ENCODE data around the gene MAP3K3. TPM values are rescaled to one million over a fixed set of nuclear protein-coding genes. Genes with fewer than 3 reads are reported as not detected.
A peak's percentile ranks its signal among the peaks of the same experiment; 100 is the strongest.

Gene MAP3K3
- total RNA-seq, 2 donors from 2014 or later = 13.4 to 15.5 TPM

GRCh38 chr17:63622574-63623390 is 565 bp downstream of the MAP3K3 start:
- H3K27me3 ChIP-seq = no peaks in the 10 kb centered on the region
- H3K27ac ChIP-seq = peak overlapping the region; percentile 70
- DNase-seq = peak; percentile 76
- peaks cover 10% of the 10 kb centered on the region for H3K4me1 ChIP-seq
- TF ChIP-seq CTCF (IDR thresholded peaks at IDR 0.05) = no peak
- peak overlapping the region; percentile 57 to 88 for H3K9ac ChIP-seq (ENCODE audit: low read depth in 2 of 2, low read length in 2 of 2)
- no peaks in the 10 kb centered on the region for H3K9me3 ChIP-seq
- H3K36me3 ChIP-seq = no peaks in the 10 kb centered on the region
- H3K4me3 ChIP-seq = peak overlapping the region; percentile 91
- intact Hi-C loops (cut with DNase I) = loop anchor here (10.0 kb wide), 1 partner anchor 212 kb away; no protein-coding TSS in a partner anchor

GRCh38 chr17:63623786-63624530 is 1.7 kb downstream of the MAP3K3 start:
- Histone ChIP-seq H3K27me3 (no peaks in the 10 kb centered on the region), H3K9ac (ENCODE audit: low read depth in 2 of 2, low read length in 2 of 2) (peak overlapping the region in 1 of 2 donors; percentile 88), H3K36me3 (no peaks in the 10 kb centered on the region), H3K9me3 (no peaks in the 10 kb centered on the region), H3K27ac (peak overlapping the region; percentile 70), H3K4me3 (peak overlapping the region; percentile 91), H3K4me1 (peaks cover 10% of the 10 kb centered on the region)
- intact Hi-C loops (cut with DNase I) = loop anchor here (10.0 kb wide), 1 partner anchor 211 kb away; no protein-coding TSS in a partner anchor
- DNase-seq = no peak
- TF ChIP-seq CTCF (IDR thresholded peaks at IDR 0.05) = no peak

- Histone ChIP-seq H3K4me1 (peaks cover 10% of the 10 kb centered on the region), H3K27me3 (no peaks in the 10 kb centered on the region), H3K27ac (no peak overlapping the region), H3K9ac (ENCODE audit: low read depth in 2 of 2, low read length in 2 of 2) (peak overlapping the region in 1 of 2 donors; percentile 19), H3K4me3 (no peak overlapping the region), H3K9me3 (no peaks in the 10 kb centered on the region), H3K36me3 (no peaks in the 10 kb centered on the region)
- TF ChIP-seq CTCF (IDR thresholded peaks at IDR 0.05) = no peak
- no peak for DNase-seq
- intact Hi-C loops (cut with DNase I) = loop anchor here (10.0 kb wide), 1 partner anchor 210 kb away; no protein-coding TSS in a partner anchor
Observed at GRCh38 chr17:63624531-63624880, 2.3 kb downstream of the MAP3K3 start.

- Histone ChIP-seq H3K36me3 (no peaks in the 10 kb centered on the region), H3K27me3 (no peaks in the 10 kb centered on the region), H3K9ac (ENCODE audit: low read depth in 2 of 2, low read length in 2 of 2) (no peak overlapping the region), H3K9me3 (no peaks in the 10 kb centered on the region), H3K4me1 (peaks cover 10% of the 10 kb centered on the region), H3K27ac (no peak overlapping the region), H3K4me3 (no peak overlapping the region)
- DNase-seq = no peak
- TF ChIP-seq CTCF (IDR thresholded peaks at IDR 0.05) = no peak
- intact Hi-C loops (cut with DNase I) = loop anchor here (10.0 kb wide), 1 partner anchor 208 kb away; no protein-coding TSS in a partner anchor
Observed at GRCh38 chr17:63626551-63627180, 4.4 kb downstream of the MAP3K3 start.

- DNase-seq = no peak
- intact Hi-C loops (cut with DNase I) = loop anchor here (10.0 kb wide), 1 partner anchor 205 kb away; no protein-coding TSS in a partner anchor
- Histone ChIP-seq H3K9ac (ENCODE audit: low read depth in 2 of 2, low read length in 2 of 2) (no peak overlapping the region), H3K36me3 (peaks cover 9% of the 10 kb centered on the region), H3K27ac (no peak overlapping the region), H3K4me3 (no peak overlapping the region), H3K4me1 (no peaks in the 10 kb centered on the region), H3K27me3 (no peaks in the 10 kb centered on the region), H3K9me3 (no peaks in the 10 kb centered on the region)
- no peak for TF ChIP-seq CTCF (IDR thresholded peaks at IDR 0.05)
Observed at GRCh38 chr17:63629627-63630026, 7.4 kb downstream of the MAP3K3 start.

All from colonic mucosa (tissue), 4 donors.